GM18868 (cell line): ENCODE data around the gene SGMS1.
A peak's percentile ranks its signal among the peaks of the same experiment; 100 is the strongest.
"Not testable (repeated sequence)": the region's sequence is repeated elsewhere in the genome, so short reads cannot be mapped to it uniquely, and the experiment has no call there.

Source experiments
- ATAC-seq: cut with Tn5 transposase; IDR thresholded peaks from one replicate; pipeline ENCODE4 v1.9.1; 2021; ENCODE audit warnings: mild to moderate bottlenecking, moderate library complexity; ENCODE audit not compliant: unreplicated experiment

SGMS1 gene

GRCh38 chr10:50512743-50513416 is 110.9 kb downstream of the SGMS1 start:
- ATAC-seq: peak; percentile 34

- no peak for ATAC-seq
These were observed 111.6 kb downstream of the SGMS1 start for GRCh38 chr10:50512214-50512595.

- peak; percentile 43 for ATAC-seq
These were observed 112.1 kb downstream of the SGMS1 start for GRCh38 chr10:50511492-50512213.

GRCh38 chr10:50510517-50511473 is 113.0 kb downstream of the SGMS1 start:
- ATAC-seq: no peak

- peak; percentile 72 for ATAC-seq
These were observed 115.3 kb downstream of the SGMS1 start for GRCh38 chr10:50508315-50509051.

GRCh38 chr10:50506861-50507573 is 116.7 kb downstream of the SGMS1 start:
- no peak for ATAC-seq

- no peak for ATAC-seq
These were observed 119.4 kb downstream of the SGMS1 start for GRCh38 chr10:50504389-50504788.

- ATAC-seq: no peak
These were observed 120.0 kb downstream of the SGMS1 start for GRCh38 chr10:50503661-50504320.

- ATAC-seq: not testable (repeated sequence)
These were observed 120.6 kb downstream of the SGMS1 start for GRCh38 chr10:50503156-50503555.

- ATAC-seq: peak; percentile 35
These were observed 121.8 kb downstream of the SGMS1 start for GRCh38 chr10:50501924-50502452.

GRCh38 chr10:50501478-50501877 is 122.3 kb downstream of the SGMS1 start:
- ATAC-seq: no peak

- no peak for ATAC-seq
These were observed 125.3 kb downstream of the SGMS1 start for GRCh38 chr10:50498465-50498864.

GRCh38 chr10:50497758-50498157 is 126.0 kb downstream of the SGMS1 start:
- peak; percentile 96 for ATAC-seq

GRCh38 chr10:50496228-50496627 is 127.5 kb downstream of the SGMS1 start:
- no peak for ATAC-seq

- ATAC-seq: no peak
These were observed 133.5 kb downstream of the SGMS1 start for GRCh38 chr10:50490241-50490640.

- not testable (repeated sequence) for ATAC-seq
These were observed 139.2 kb downstream of the SGMS1 start for GRCh38 chr10:50484550-50484949.

- ATAC-seq: peak; percentile 74
These were observed 143.4 kb downstream of the SGMS1 start for GRCh38 chr10:50480054-50481007.
